ENCODE data around the gene RAX2.

The RAX2 gene

GRCh38 chr19:3801412-3802096 is 29.5 kb upstream of the RAX2 start:
- DNase-seq = no peak

GRCh38 chr19:3800996-3801395 is 29.0 kb upstream of the RAX2 start:
- DNase-seq = no peak

- DNase-seq = no peak
These were observed 26.1 kb upstream of the RAX2 start for GRCh38 chr19:3798137-3798536.

GRCh38 chr19:3796358-3796757 is 24.3 kb upstream of the RAX2 start:
- DNase-seq = no peak

GRCh38 chr19:3793799-3794198 is 21.8 kb upstream of the RAX2 start:
- no peak for DNase-seq

GRCh38 chr19:3792114-3792513 is 20.1 kb upstream of the RAX2 start:
- DNase-seq = no peak

GRCh38 chr19:3790941-3791340 is 18.9 kb upstream of the RAX2 start:
- DNase-seq = no peak

GRCh38 chr19:3790209-3790734 is 18.2 kb upstream of the RAX2 start:
- DNase-seq = no peak

GRCh38 chr19:3788996-3789778 is 17.2 kb upstream of the RAX2 start:
- DNase-seq = no peak

- no peak for DNase-seq
These were observed 14.2 kb upstream of the RAX2 start, which contains the start of gene MATK for GRCh38 chr19:3785938-3786824. TSS of gene MATK (minus strand) at chr19:3786381. CDS start at chr19:3785135, 1,246 bp downstream.

GRCh38 chr19:3785451-3785937 is 13.5 kb upstream of the RAX2 start:
- no peak for DNase-seq

- DNase-seq = no peak
These were observed 12.8 kb upstream of the RAX2 start for GRCh38 chr19:3784607-3785450.

GRCh38 chr19:3783660-3784584 is 11.9 kb upstream of the RAX2 start:
- DNase-seq = no peak

- DNase-seq = no peak
These were observed 10.9 kb upstream of the RAX2 start for GRCh38 chr19:3782903-3783302.

GRCh38 chr19:3782330-3782729 is 10.3 kb upstream of the RAX2 start:
- no peak for DNase-seq

- DNase-seq = no peak
These were observed 9.6 kb upstream of the RAX2 start for GRCh38 chr19:3781603-3782002.

- DNase-seq = no peak
These were observed 8.8 kb upstream of the RAX2 start for GRCh38 chr19:3780786-3781304.

GRCh38 chr19:3778899-3779723 is 7.1 kb upstream of the RAX2 start:
- DNase-seq = no peak

Data from fibroblast of skin of scalp (primary cell).